WERI-Rb-1 (cell line): Measurements from ENCODE around the gene CDSN.

Experiments used
- DNase-seq: peaks from one replicate; pipeline ENCODE4 v3.0.0-alpha.2; 2020
- H3K27ac ChIP-seq: fragments of 250-450 bp; sonication (Bioruptor Pico); 2 replicates; pipeline ENCODE4 v1.5.1; 2020; ENCODE audit warnings: mild to moderate bottlenecking, moderate library complexity
- H3K27me3 ChIP-seq: fragments of 250-450 bp; sonication (Bioruptor Pico); 2 replicates; pipeline ENCODE4 v1.5.1; 2021; ENCODE audit warnings: mild to moderate bottlenecking, low read depth, moderate library complexity; ENCODE audit not compliant: insufficient read depth, severe bottlenecking
- H3K36me3 ChIP-seq: fragments of 250-450 bp; sonication (Bioruptor Pico); 2 replicates; pipeline ENCODE4 v1.5.1; 2020; ENCODE audit warnings: mild to moderate bottlenecking, moderate library complexity
- H3K4me3 ChIP-seq: 2 replicates; pipeline ENCODE4 v1.5.1; 2011; ENCODE audit warnings: low read depth, mild to moderate bottlenecking, control low read depth, low read length
- H3K9me3 ChIP-seq: fragments of 250-450 bp; sonication (Bioruptor Pico); 2 replicates; pipeline ENCODE4 v1.5.1; 2021; ENCODE audit warnings: mild to moderate bottlenecking, moderate library complexity; ENCODE audit not compliant: severe bottlenecking
- TF ChIP-seq, protein P1 (sequence below): IDR thresholded peaks from 2 replicates; pipeline ENCODE4 v1.5.1; 2011; ENCODE audit warnings: low read depth, mild to moderate bottlenecking, control low read depth, inconsistent platforms, low read length

CDSN gene

GRCh38 chr6:31139599-31139998 lies 19.4 kb upstream of the CDSN start:
- Histone ChIP-seq H3K9me3 (peaks cover 2% of the 10 kb centered on the region), H3K36me3 (peaks cover 24% of the 10 kb centered on the region), H3K27me3 (no peaks in the 10 kb centered on the region), H3K4me3 (no peak overlapping the region), H3K27ac (no peak overlapping the region)
- DNase-seq = no peak
- TF ChIP-seq, protein P1, sequence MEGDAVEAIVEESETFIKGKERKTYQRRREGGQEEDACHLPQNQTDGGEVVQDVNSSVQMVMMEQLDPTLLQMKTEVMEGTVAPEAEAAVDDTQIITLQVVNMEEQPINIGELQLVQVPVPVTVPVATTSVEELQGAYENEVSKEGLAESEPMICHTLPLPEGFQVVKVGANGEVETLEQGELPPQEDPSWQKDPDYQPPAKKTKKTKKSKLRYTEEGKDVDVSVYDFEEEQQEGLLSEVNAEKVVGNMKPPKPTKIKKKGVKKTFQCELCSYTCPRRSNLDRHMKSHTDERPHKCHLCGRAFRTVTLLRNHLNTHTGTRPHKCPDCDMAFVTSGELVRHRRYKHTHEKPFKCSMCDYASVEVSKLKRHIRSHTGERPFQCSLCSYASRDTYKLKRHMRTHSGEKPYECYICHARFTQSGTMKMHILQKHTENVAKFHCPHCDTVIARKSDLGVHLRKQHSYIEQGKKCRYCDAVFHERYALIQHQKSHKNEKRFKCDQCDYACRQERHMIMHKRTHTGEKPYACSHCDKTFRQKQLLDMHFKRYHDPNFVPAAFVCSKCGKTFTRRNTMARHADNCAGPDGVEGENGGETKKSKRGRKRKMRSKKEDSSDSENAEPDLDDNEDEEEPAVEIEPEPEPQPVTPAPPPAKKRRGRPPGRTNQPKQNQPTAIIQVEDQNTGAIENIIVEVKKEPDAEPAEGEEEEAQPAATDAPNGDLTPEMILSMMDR = no peak

GRCh38 chr6:31138982-31139381 lies 18.7 kb upstream of the CDSN start, which contains the start of gene PSORS1C2:
PSORS1C2 (minus strand) TSS chr6:31139066; CDS start chr6:31139026, 40 bp downstream.
- Histone ChIP-seq H3K4me3 (no peak within 1 kb of the TSS), H3K9me3 (peaks cover 2% of the 10 kb centered on the region), H3K36me3 (peaks cover 18% of the 10 kb centered on the region), H3K27ac (no peak within 1 kb of the TSS), H3K27me3 (no peaks in the 10 kb centered on the region)
- DNase-seq = no peak
- TF ChIP-seq, protein P1 = no peak

GRCh38 chr6:31135710-31136109 lies 15.5 kb upstream of the CDSN start:
- TF ChIP-seq, protein P1 = no peak
- no peak for DNase-seq
- H3K9me3 ChIP-seq = peaks cover 2% of the 10 kb centered on the region

DNA sequence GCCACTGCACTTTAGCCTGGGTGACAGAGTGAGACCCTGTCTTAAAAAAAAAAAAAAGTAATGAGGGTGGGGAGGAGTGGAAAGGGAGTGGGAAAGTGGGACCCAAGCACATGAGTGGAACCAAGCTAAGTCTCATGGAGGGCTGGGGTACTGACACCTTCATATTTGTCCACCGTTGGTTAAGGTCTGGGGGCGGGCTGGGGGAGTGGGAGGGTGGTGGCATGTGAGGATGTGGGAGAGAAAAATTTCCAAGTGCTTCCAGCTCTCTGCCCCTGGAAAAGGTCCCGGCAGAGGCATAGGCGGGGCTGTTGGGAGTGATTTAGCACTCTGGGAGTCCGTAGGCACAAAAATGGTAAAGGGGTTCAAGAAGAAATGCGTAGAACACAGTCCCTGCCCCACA lies 12.6 kb upstream of the CDSN start:
- TF ChIP-seq, protein P1 = no peak
- no peak overlapping the region for H3K27ac ChIP-seq

More at GRCh38 chr6:31135710-31136109, 15.5 kb upstream of the CDSN start:
- Histone ChIP-seq H3K27me3 (no peaks in the 10 kb centered on the region), H3K27ac (no peak overlapping the region), H3K4me3 (no peak overlapping the region), H3K36me3 (no peaks in the 10 kb centered on the region)

GRCh38 chr6:31131595-31131994 lies 11.3 kb upstream of the CDSN start:
- Histone ChIP-seq H3K27me3 (no peaks in the 10 kb centered on the region), H3K4me3 (no peak overlapping the region), H3K27ac (no peak overlapping the region), H3K36me3 (no peaks in the 10 kb centered on the region), H3K9me3 (no peaks in the 10 kb centered on the region)
- TF ChIP-seq, protein P1 = no peak
- no peak for DNase-seq

More for the DNA sequence above, 12.6 kb upstream of the CDSN start:
- Histone ChIP-seq H3K27me3 (no peaks in the 10 kb centered on the region), H3K9me3 (no peaks in the 10 kb centered on the region), H3K4me3 (no peak overlapping the region), H3K36me3 (no peaks in the 10 kb centered on the region)
- no peak for DNase-seq

- H3K4me3 ChIP-seq = no peak overlapping the region
- H3K36me3 ChIP-seq = no peaks in the 10 kb centered on the region
- TF ChIP-seq, protein P1 = no peak
- no peaks in the 10 kb centered on the region for H3K9me3 ChIP-seq
- H3K27me3 ChIP-seq = no peaks in the 10 kb centered on the region
- DNase-seq = no peak
- H3K27ac ChIP-seq = no peak overlapping the region
Observed at GRCh38 chr6:31130751-31131150, 10.5 kb upstream of the CDSN start.
